IPS-15b (cell line): Measurements from ENCODE around the gene KDM7A.

Source experiments
- H3K27me3 ChIP-seq: one replicate; pipeline ENCODE4 v1.6.1; 2013; ENCODE audit warnings: low read length; ENCODE audit not compliant: control insufficient read depth, insufficient read depth
- H3K36me3 ChIP-seq: one replicate; pipeline ENCODE4 v1.6.1; 2013; ENCODE audit warnings: low read length; ENCODE audit not compliant: control insufficient read depth, insufficient read depth
- H3K4me1 ChIP-seq: one replicate; pipeline ENCODE4 v1.6.1; 2013; ENCODE audit warnings: mild to moderate bottlenecking, low read length; ENCODE audit not compliant: control insufficient read depth, insufficient read depth
- H3K4me3 ChIP-seq: one replicate; pipeline ENCODE4 v1.5.1; 2013; ENCODE audit warnings: low read depth, low read length
- H3K9ac ChIP-seq: one replicate; pipeline ENCODE4 v1.6.1; 2013; ENCODE audit warnings: low read depth, mild to moderate bottlenecking, low read length
- H3K9me3 ChIP-seq: one replicate; pipeline ENCODE4 v1.6.1; 2013; ENCODE audit warnings: mild to moderate bottlenecking, low read length; ENCODE audit not compliant: control insufficient read depth, insufficient read depth

KDM7A gene

GRCh38 chr7:140145709-140146108 is 31.1 kb downstream of the KDM7A start:
- Histone ChIP-seq H3K9ac (no peak overlapping the region), H3K27me3 (no peaks in the 10 kb centered on the region), H3K36me3 (no peaks in the 10 kb centered on the region), H3K4me3 (no peak overlapping the region), H3K4me1 (no peaks in the 10 kb centered on the region), H3K9me3 (no peaks in the 10 kb centered on the region)

GRCh38 chr7:140144821-140145220 is 32.0 kb downstream of the KDM7A start:
- H3K9ac ChIP-seq: no peak overlapping the region
- no peaks in the 10 kb centered on the region for H3K36me3 ChIP-seq
- no peaks in the 10 kb centered on the region for H3K27me3 ChIP-seq
- H3K9me3 ChIP-seq: no peaks in the 10 kb centered on the region
- no peak overlapping the region for H3K4me3 ChIP-seq
- H3K4me1 ChIP-seq: no peaks in the 10 kb centered on the region

GRCh38 chr7:140143997-140144396 is 32.8 kb downstream of the KDM7A start:
- no peaks in the 10 kb centered on the region for H3K27me3 ChIP-seq
- H3K4me3 ChIP-seq: no peak overlapping the region
- no peaks in the 10 kb centered on the region for H3K36me3 ChIP-seq
- H3K9ac ChIP-seq: no peak overlapping the region
- H3K9me3 ChIP-seq: no peaks in the 10 kb centered on the region
- H3K4me1 ChIP-seq: no peaks in the 10 kb centered on the region

- Histone ChIP-seq H3K27me3 (no peaks in the 10 kb centered on the region), H3K4me1 (no peaks in the 10 kb centered on the region), H3K9me3 (no peaks in the 10 kb centered on the region), H3K9ac (no peak overlapping the region), H3K36me3 (no peaks in the 10 kb centered on the region), H3K4me3 (no peak overlapping the region)
Observed at GRCh38 chr7:140142031-140142430, 34.8 kb downstream of the KDM7A start.

GRCh38 chr7:140141256-140141655 is 35.5 kb downstream of the KDM7A start:
- H3K4me1 ChIP-seq: no peaks in the 10 kb centered on the region
- no peak overlapping the region for H3K4me3 ChIP-seq
- H3K27me3 ChIP-seq: no peaks in the 10 kb centered on the region
- H3K9me3 ChIP-seq: no peaks in the 10 kb centered on the region
- no peak overlapping the region for H3K9ac ChIP-seq
- H3K36me3 ChIP-seq: no peaks in the 10 kb centered on the region

GRCh38 chr7:140137078-140137477 is 39.7 kb downstream of the KDM7A start:
- no peak overlapping the region for H3K4me3 ChIP-seq
- H3K9me3 ChIP-seq: no peaks in the 10 kb centered on the region
- H3K27me3 ChIP-seq: no peaks in the 10 kb centered on the region
- H3K4me1 ChIP-seq: no peaks in the 10 kb centered on the region
- H3K9ac ChIP-seq: no peak overlapping the region
- no peaks in the 10 kb centered on the region for H3K36me3 ChIP-seq

- H3K4me3 ChIP-seq: no peak overlapping the region
- H3K9ac ChIP-seq: no peak overlapping the region
- no peaks in the 10 kb centered on the region for H3K9me3 ChIP-seq
- H3K36me3 ChIP-seq: no peaks in the 10 kb centered on the region
- no peaks in the 10 kb centered on the region for H3K4me1 ChIP-seq
- no peaks in the 10 kb centered on the region for H3K27me3 ChIP-seq
Observed at GRCh38 chr7:140136073-140136472, 40.7 kb downstream of the KDM7A start.

GRCh38 chr7:140134039-140134438 is 42.7 kb downstream of the KDM7A start:
- Histone ChIP-seq H3K9me3 (no peaks in the 10 kb centered on the region), H3K9ac (no peak overlapping the region), H3K4me3 (no peak overlapping the region), H3K27me3 (no peaks in the 10 kb centered on the region), H3K36me3 (no peaks in the 10 kb centered on the region), H3K4me1 (no peaks in the 10 kb centered on the region)

- no peaks in the 10 kb centered on the region for H3K27me3 ChIP-seq
- no peaks in the 10 kb centered on the region for H3K36me3 ChIP-seq
- H3K9me3 ChIP-seq: no peaks in the 10 kb centered on the region
- no peak overlapping the region for H3K4me3 ChIP-seq
- no peaks in the 10 kb centered on the region for H3K4me1 ChIP-seq
- H3K9ac ChIP-seq: no peak overlapping the region
Observed at GRCh38 chr7:140127360-140128127, 49.2 kb downstream of the KDM7A start.

- H3K36me3 ChIP-seq: no peaks in the 10 kb centered on the region
- H3K9me3 ChIP-seq: no peaks in the 10 kb centered on the region
- H3K4me1 ChIP-seq: no peaks in the 10 kb centered on the region
- H3K4me3 ChIP-seq: no peak overlapping the region
- H3K27me3 ChIP-seq: no peaks in the 10 kb centered on the region
- no peak overlapping the region for H3K9ac ChIP-seq
Observed at GRCh38 chr7:140126435-140127034, 50.2 kb downstream of the KDM7A start.

- no peaks in the 10 kb centered on the region for H3K9me3 ChIP-seq
- no peak overlapping the region for H3K9ac ChIP-seq
- no peaks in the 10 kb centered on the region for H3K4me1 ChIP-seq
- no peak overlapping the region for H3K4me3 ChIP-seq
- no peaks in the 10 kb centered on the region for H3K36me3 ChIP-seq
- no peaks in the 10 kb centered on the region for H3K27me3 ChIP-seq
Observed at GRCh38 chr7:140122965-140123364, 53.8 kb downstream of the KDM7A start.

GRCh38 chr7:140121326-140121725 is 55.5 kb downstream of the KDM7A start:
- Histone ChIP-seq H3K9me3 (no peaks in the 10 kb centered on the region), H3K9ac (no peak overlapping the region), H3K4me1 (no peaks in the 10 kb centered on the region), H3K27me3 (no peaks in the 10 kb centered on the region), H3K36me3 (no peaks in the 10 kb centered on the region), H3K4me3 (no peak overlapping the region)
